Measurements from ENCODE around the gene CCDC178. TPM values are rescaled to one million over a fixed set of nuclear protein-coding genes. Genes with fewer than 3 reads are reported as not detected.

CCDC178 gene
- polyA plus RNA-seq, 1 donor from 2014 or later, result not detected

DNA sequence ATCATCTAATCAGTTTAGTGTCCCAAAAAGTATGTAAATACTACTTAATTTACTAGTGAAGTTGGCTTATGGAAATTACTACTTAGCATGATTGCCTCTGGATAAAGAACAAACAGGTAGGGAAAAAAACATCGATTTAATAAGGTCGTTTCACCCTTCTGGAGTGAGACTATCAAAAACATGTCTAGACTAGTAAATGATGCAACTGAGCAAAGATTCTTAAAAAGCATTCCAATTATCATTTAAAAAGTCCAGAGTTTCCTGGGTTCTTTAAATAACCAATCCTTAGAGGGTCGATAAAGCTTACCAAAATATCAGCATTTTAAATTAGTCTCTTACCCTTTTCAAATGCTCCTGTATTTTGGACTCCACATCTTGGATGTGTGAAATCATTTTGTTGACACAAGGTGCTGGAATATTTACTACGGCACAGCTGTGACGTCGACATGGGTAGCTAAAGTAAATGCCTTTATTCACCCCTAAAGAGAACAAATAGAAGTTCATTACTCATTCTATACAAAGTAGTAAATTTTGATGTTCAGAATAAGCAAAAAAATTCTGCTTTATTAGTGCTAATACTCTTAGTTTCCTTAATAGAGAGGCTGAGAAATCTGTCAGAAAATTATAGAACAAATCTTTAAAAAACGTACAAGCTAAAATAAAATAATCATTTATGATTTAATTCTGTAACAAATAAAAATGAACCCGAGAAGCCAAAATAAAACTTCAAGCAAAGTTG, 70.6 kb downstream of the CCDC178 start:
- no peaks in the 10 kb centered on the region for H4K20me1 ChIP-seq (ENCODE audit: insufficient read depth)
- H3K4me2 ChIP-seq (ENCODE audit: low read length), result no peak overlapping the region
- no peaks in the 10 kb centered on the region for H3K27me3 ChIP-seq (ENCODE audit: insufficient read depth, low read depth, low read length)
- H3K9me3 ChIP-seq (ENCODE audit: low read length), result no peaks in the 10 kb centered on the region
- TF ChIP-seq RAD21 (conservative IDR thresholded peaks at IDR 0.05) (no peak), REST (IDR thresholded peaks at IDR 0.05; ENCODE audit: borderline replicate concordance) (no peak), EP300 (conservative IDR thresholded peaks at IDR 0.05; ENCODE audit: poor library complexity, severe bottlenecking) (no peak), MXI1 (conservative IDR thresholded peaks at IDR 0.05; ENCODE audit: poor library complexity, severe bottlenecking) (no peak), POLR2AphosphoS5 (IDR thresholded peaks at IDR 0.05) (no peak), TAF1 (IDR thresholded peaks at IDR 0.05; ENCODE audit: low read depth) (no peak), CTCF (IDR thresholded peaks at IDR 0.05; ENCODE audit: poor library complexity, severe bottlenecking) (no peak), SMC3 (conservative IDR thresholded peaks at IDR 0.05; ENCODE audit: poor library complexity) (no peak)
- no peaks in the 10 kb centered on the region for H3K36me3 ChIP-seq (ENCODE audit: insufficient read depth, low read length)
- no peaks in the 10 kb centered on the region for H3K9me2 ChIP-seq (ENCODE audit: insufficient read depth, low read length)
- H3F3A ChIP-seq (ENCODE audit: insufficient read depth, low read length, poor library complexity, severe bottlenecking), result no peaks in the 10 kb centered on the region
- no peak overlapping the region for H3K4me3 ChIP-seq (ENCODE audit: low read length)
- no peaks in the 10 kb centered on the region for H3K79me2 ChIP-seq (replicated peaks; ENCODE audit: insufficient read depth, low read length)
- H3K9ac ChIP-seq (ENCODE audit: low read length), result no peak overlapping the region
- no peak overlapping the region for H2AFZ ChIP-seq (ENCODE audit: low read depth, low read length)
- H3K27ac ChIP-seq (ENCODE audit: low read length), result no peak overlapping the region

DNA sequence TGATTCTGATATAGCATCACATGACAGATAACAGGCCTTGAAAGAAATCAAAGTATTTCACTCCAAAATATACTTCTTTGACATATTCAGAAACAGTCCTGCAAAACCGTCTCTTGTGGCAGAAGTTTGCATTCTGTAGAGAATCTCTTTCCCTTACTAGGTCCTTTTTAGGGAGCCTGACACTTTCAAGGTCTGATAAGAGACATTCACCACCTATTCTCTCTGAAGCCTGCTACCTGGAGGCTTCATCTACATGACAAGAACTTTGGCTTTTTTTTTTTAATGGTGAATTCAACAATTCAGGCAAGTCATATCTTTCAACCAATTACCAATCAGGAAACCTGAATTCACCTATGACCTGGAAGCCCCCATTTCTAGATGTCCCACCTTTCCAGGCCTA, 83.8 kb downstream of the CCDC178 start:
- H3K9ac ChIP-seq (ENCODE audit: low read length), result no peak overlapping the region
- H3K4me3 ChIP-seq (ENCODE audit: low read length), result no peak overlapping the region
- no peaks in the 10 kb centered on the region for H3K9me2 ChIP-seq (ENCODE audit: insufficient read depth, low read length)
- H3K27ac ChIP-seq (ENCODE audit: low read length), result no peak overlapping the region
- TF ChIP-seq POLR2AphosphoS5 (IDR thresholded peaks at IDR 0.05) (no peak), SMC3 (conservative IDR thresholded peaks at IDR 0.05; ENCODE audit: poor library complexity) (no peak), TAF1 (IDR thresholded peaks at IDR 0.05; ENCODE audit: low read depth) (no peak)
- no peaks in the 10 kb centered on the region for H3K27me3 ChIP-seq (ENCODE audit: insufficient read depth, low read depth, low read length)
- H2AFZ ChIP-seq (ENCODE audit: low read depth, low read length), result no peak overlapping the region
- no peak overlapping the region for H3K4me2 ChIP-seq (ENCODE audit: low read length)
- no peaks in the 10 kb centered on the region for H3K9me3 ChIP-seq (ENCODE audit: low read length)
- H3K79me2 ChIP-seq (replicated peaks; ENCODE audit: insufficient read depth, low read length), result no peaks in the 10 kb centered on the region
- H3K36me3 ChIP-seq (ENCODE audit: insufficient read depth, low read length), result no peaks in the 10 kb centered on the region
- H3F3A ChIP-seq (ENCODE audit: insufficient read depth, low read length, poor library complexity, severe bottlenecking), result no peaks in the 10 kb centered on the region
- H4K20me1 ChIP-seq (ENCODE audit: insufficient read depth), result no peaks in the 10 kb centered on the region

- no peaks in the 10 kb centered on the region for H3K27me3 ChIP-seq (ENCODE audit: insufficient read depth, low read depth, low read length)
- H3K4me2 ChIP-seq (ENCODE audit: low read length), result no peak overlapping the region
- no peaks in the 10 kb centered on the region for H3K36me3 ChIP-seq (ENCODE audit: insufficient read depth, low read length)
- no peak overlapping the region for H3K27ac ChIP-seq (ENCODE audit: low read length)
- no peak overlapping the region for H3K4me3 ChIP-seq (ENCODE audit: low read length)
- H4K20me1 ChIP-seq (ENCODE audit: insufficient read depth), result no peaks in the 10 kb centered on the region
- H3K9me3 ChIP-seq (ENCODE audit: low read length), result no peaks in the 10 kb centered on the region
- H3F3A ChIP-seq (ENCODE audit: insufficient read depth, low read length, poor library complexity, severe bottlenecking), result no peaks in the 10 kb centered on the region
- TF ChIP-seq RAD21 (conservative IDR thresholded peaks at IDR 0.05), result no peak
- no peak for TF ChIP-seq CTCF (IDR thresholded peaks at IDR 0.05; ENCODE audit: poor library complexity, severe bottlenecking)
- TF ChIP-seq MXI1 (conservative IDR thresholded peaks at IDR 0.05; ENCODE audit: poor library complexity, severe bottlenecking), result no peak
- no peak for TF ChIP-seq TAF1 (IDR thresholded peaks at IDR 0.05; ENCODE audit: low read depth)
- no peak for TF ChIP-seq EZH2 (IDR thresholded peaks at IDR 0.05; ENCODE audit: borderline replicate concordance, insufficient read depth, low read length, poor library complexity, severe bottlenecking)
- TF ChIP-seq POLR2AphosphoS5 (IDR thresholded peaks at IDR 0.05), result no peak
- TF ChIP-seq SMC3 (conservative IDR thresholded peaks at IDR 0.05; ENCODE audit: poor library complexity), result no peak
- no peak for TF ChIP-seq EP300 (conservative IDR thresholded peaks at IDR 0.05; ENCODE audit: poor library complexity, severe bottlenecking)
- TF ChIP-seq REST (IDR thresholded peaks at IDR 0.05; ENCODE audit: borderline replicate concordance), result no peak
- H3K9ac ChIP-seq (ENCODE audit: low read length), result no peak overlapping the region
- no peaks in the 10 kb centered on the region for H3K9me2 ChIP-seq (ENCODE audit: insufficient read depth, low read length)
- H2AFZ ChIP-seq (ENCODE audit: low read depth, low read length), result no peak overlapping the region
- H3K79me2 ChIP-seq (replicated peaks; ENCODE audit: insufficient read depth, low read length), result no peaks in the 10 kb centered on the region
Observed at GRCh38 chr18:33355756-33356155, 84.8 kb downstream of the CCDC178 start.
